D721Med (cell line): ENCODE results near the gene PGRMC2.

Experiments used
- DNase-seq: peaks from one replicate; pipeline ENCODE4 v3.0.0; 2011; ENCODE audit warnings: low spot score; ENCODE audit not compliant: insufficient read length
- FAIRE-seq: peaks from 2 replicates; lab custom pipeline; 2011; peaks lifted over from hg19 to GRCh38; lab: Jason Lieb, UNC
- CTCF ChIP-seq: IDR thresholded peaks from 2 replicates; pipeline ENCODE4 v1.5.1; 2012; ENCODE audit warnings: mild to moderate bottlenecking, control low read depth; ENCODE audit not compliant: insufficient read depth; ENCODE audit errors: missing control alignments

The PGRMC2 gene

GRCh38 chr4:128310266-128310697, 22.7 kb upstream of the PGRMC2 start:
- DNase-seq: no peak
- TF ChIP-seq CTCF: peak; percentile 20
- no peak for FAIRE-seq

- FAIRE-seq (no peak), DNase-seq (no peak)
- TF ChIP-seq CTCF: no peak
These were observed 22.0 kb upstream of the PGRMC2 start for GRCh38 chr4:128309585-128309984.

GRCh38 chr4:128308986-128309385, 21.4 kb upstream of the PGRMC2 start:
- FAIRE-seq: no peak
- TF ChIP-seq CTCF: no peak
- no peak for DNase-seq

GRCh38 chr4:128307123-128307571, 19.5 kb upstream of the PGRMC2 start:
- no peak for TF ChIP-seq CTCF
- DNase-seq (no peak), FAIRE-seq (no peak)

GRCh38 chr4:128305942-128306341, 18.3 kb upstream of the PGRMC2 start:
- FAIRE-seq (no peak), DNase-seq (no peak)
- TF ChIP-seq CTCF: no peak

- no peak for FAIRE-seq
- TF ChIP-seq CTCF: no peak
- DNase-seq: no peak
These were observed 16.4 kb upstream of the PGRMC2 start for GRCh38 chr4:128303986-128304385.

GRCh38 chr4:128303405-128303785, 15.8 kb upstream of the PGRMC2 start:
- DNase-seq (no peak), FAIRE-seq (no peak)
- TF ChIP-seq CTCF: no peak
